HepG2 (cell line): ENCODE data around the gene PSMC3IP. TPM values are rescaled to one million over a fixed set of nuclear protein-coding genes. Genes with fewer than 3 reads are reported as not detected.

Source experiments
- HINFP ChIP-seq: sonication (generic); formaldehyde crosslinking; IDR thresholded peaks from 2 replicates; pipeline ENCODE4 v1.4.0; 2020; ENCODE audit warnings: low read depth, mild to moderate bottlenecking, missing genetic modification reagents
- HNF1B ChIP-seq: sonication (generic); formaldehyde crosslinking; IDR thresholded peaks from 2 replicates; pipeline ENCODE4 v1.5.1; 2020; ENCODE audit warnings: mild to moderate bottlenecking, moderate library complexity, missing genetic modification reagents
- HOXD1 ChIP-seq: sonication (generic); formaldehyde crosslinking; IDR thresholded peaks from 2 replicates; pipeline ENCODE4 v1.5.0; 2020; ENCODE audit warnings: missing genetic modification reagents
- NFYB ChIP-seq: sonication (generic); formaldehyde crosslinking; IDR thresholded peaks from 2 replicates; pipeline ENCODE4 v1.4.0; 2020; ENCODE audit warnings: missing genetic modification reagents
- POLR2G ChIP-seq: fragments of 200-400 bp; formaldehyde crosslinking; IDR thresholded peaks from 2 replicates; pipeline ENCODE4 v1.6.1; 2018; ENCODE audit warnings: mild to moderate bottlenecking, low read depth, low read length, moderate library complexity
- ZBED4 ChIP-seq: sonication (generic); formaldehyde crosslinking; IDR thresholded peaks from 2 replicates; pipeline ENCODE4 v1.4.0; 2020; ENCODE audit warnings: missing genetic modification reagents, borderline replicate concordance
- ZBTB7A ChIP-seq: sonication (generic); formaldehyde crosslinking; IDR thresholded peaks from 2 replicates; pipeline ENCODE4 v1.8.0; 2022; ENCODE audit warnings: mild to moderate bottlenecking, missing genetic modification reagents
- ZFP41 ChIP-seq: sonication (generic); formaldehyde crosslinking; IDR thresholded peaks from 2 replicates; pipeline ENCODE4 v1.4.0; 2020; ENCODE audit warnings: mild to moderate bottlenecking, missing genetic modification reagents, borderline replicate concordance
- ZKSCAN1 ChIP-seq: fragments of 150-350 bp; IDR thresholded peaks from 2 replicates; pipeline ENCODE4 v1.6.1; 2014; ENCODE audit warnings: low read length
- ZNF558 ChIP-seq: sonication (generic); formaldehyde crosslinking; IDR thresholded peaks from 2 replicates; pipeline ENCODE4 v1.9.0; 2022; ENCODE audit warnings: mild to moderate bottlenecking, missing genetic modification reagents, borderline replicate concordance
- ZNF749 ChIP-seq: sonication (generic); formaldehyde crosslinking; IDR thresholded peaks from 2 replicates; pipeline ENCODE4 v1.8.0; 2022; ENCODE audit warnings: mild to moderate bottlenecking, missing genetic modification reagents, moderate library complexity, borderline replicate concordance
- ZNF816 ChIP-seq: sonication (generic); formaldehyde crosslinking; IDR thresholded peaks from 2 replicates; pipeline ENCODE4 v1.8.0; 2022; ENCODE audit warnings: missing genetic modification reagents, mild to moderate bottlenecking, borderline replicate concordance
- ZUFSP ChIP-seq: sonication (generic); formaldehyde crosslinking; IDR thresholded peaks from 2 replicates; pipeline ENCODE4 v1.9.0; 2021; ENCODE audit warnings: missing genetic modification reagents, mild to moderate bottlenecking, borderline replicate concordance
- polyA plus RNA-seq, 8 experiments: library from polyadenylated mRNA; depleted of rRNA in 3 of 8; stranded (reverse) in 7 of 8; unstranded in 1 of 8; fragments of >200 nt; fragmentation: Illumina TruSeq in 4 of 8; extraction: Trizol in 4 of 8; gene quantifications; 2 replicates each; pipeline versions ENCODE4 v1.2.1 to v1.2.3, GENCODE V29; 2011 to 2016; ENCODE audit warnings: low read depth in 4 of 8, missing spikeins in 1 of 8, mixed read lengths in 1 of 8; ENCODE audit not compliant: insufficient read depth in 1 of 8
- total RNA-seq, 5 experiments: library from RNA; depleted of rRNA; stranded (reverse); fragments of >200 nt; fragmentation: Illumina TruSeq; extraction: Trizol; gene quantifications; 2 replicates each; pipeline ENCODE4 v1.2.3, GENCODE V29; 2016; ENCODE audit warnings: low read depth in 1 of 5
- TF ChIP-seq, protein P1 (sequence below): sonication (generic); formaldehyde crosslinking; IDR thresholded peaks from 2 replicates; pipeline ENCODE4 v1.8.0; 2022; ENCODE audit warnings: mild to moderate bottlenecking, missing genetic modification reagents; ENCODE audit not compliant: insufficient replicate concordance
- TF ChIP-seq, protein P2 (sequence below): sonication (generic); formaldehyde crosslinking; IDR thresholded peaks from 2 replicates; pipeline ENCODE4 v1.4.0; 2020; ENCODE audit warnings: missing genetic modification reagents
- TF ChIP-seq, protein P3 (sequence below): IDR thresholded peaks from 2 replicates; pipeline ENCODE4 v1.6.1; 2016; ENCODE audit warnings: mild to moderate bottlenecking, missing biosample characterization, missing genetic modification reagents

The PSMC3IP gene
- total and polyA plus RNA-seq, 2 of the 13 experiments (the other 11 are each of a cell fraction or from before 2014, with no cell fraction given), result 6.5 to 22.4 TPM

DNA sequence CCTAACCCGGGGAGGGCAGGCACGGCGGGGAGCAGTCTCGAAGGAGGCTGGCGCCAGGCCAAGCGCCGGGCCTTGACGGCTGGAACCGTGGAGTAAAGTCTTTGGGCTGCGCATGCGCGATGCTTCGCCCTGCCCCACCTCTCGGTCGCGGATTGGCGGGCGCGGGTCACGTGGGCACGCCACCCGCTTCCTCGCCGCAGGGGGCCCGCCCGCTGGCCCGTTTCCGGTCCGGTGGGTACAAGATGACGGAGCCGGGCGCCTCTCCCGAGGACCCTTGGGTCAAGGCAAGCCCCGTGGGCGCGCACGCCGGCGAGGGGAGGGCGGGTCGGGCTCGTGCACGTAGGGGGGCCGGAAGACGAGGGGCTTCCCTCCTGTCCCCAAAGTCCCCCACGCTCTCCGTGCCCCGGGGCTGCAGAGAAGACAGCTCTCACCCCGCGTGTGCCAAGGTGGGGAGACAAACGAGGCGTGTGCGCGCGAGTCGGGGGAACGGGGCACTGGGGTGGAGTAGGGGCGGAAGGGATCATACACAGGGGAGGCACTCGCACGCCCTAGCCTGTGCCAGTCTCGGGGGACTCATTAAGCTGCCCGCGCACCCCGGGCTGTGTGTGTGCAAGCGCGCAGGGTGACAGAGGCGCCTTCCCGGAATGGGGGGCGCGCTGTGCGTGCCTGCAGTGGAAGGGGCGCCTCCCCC is 10.5 kb downstream of the PSMC3IP start, which contains the start of gene MLX (continued):
- TF ChIP-seq, protein P1, sequence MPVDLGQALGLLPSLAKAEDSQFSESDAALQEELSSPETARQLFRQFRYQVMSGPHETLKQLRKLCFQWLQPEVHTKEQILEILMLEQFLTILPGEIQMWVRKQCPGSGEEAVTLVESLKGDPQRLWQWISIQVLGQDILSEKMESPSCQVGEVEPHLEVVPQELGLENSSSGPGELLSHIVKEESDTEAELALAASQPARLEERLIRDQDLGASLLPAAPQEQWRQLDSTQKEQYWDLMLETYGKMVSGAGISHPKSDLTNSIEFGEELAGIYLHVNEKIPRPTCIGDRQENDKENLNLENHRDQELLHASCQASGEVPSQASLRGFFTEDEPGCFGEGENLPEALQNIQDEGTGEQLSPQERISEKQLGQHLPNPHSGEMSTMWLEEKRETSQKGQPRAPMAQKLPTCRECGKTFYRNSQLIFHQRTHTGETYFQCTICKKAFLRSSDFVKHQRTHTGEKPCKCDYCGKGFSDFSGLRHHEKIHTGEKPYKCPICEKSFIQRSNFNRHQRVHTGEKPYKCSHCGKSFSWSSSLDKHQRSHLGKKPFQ, result peak; percentile 76
- TF ChIP-seq HNF1B (CRISPR knock-in tag) (peak; percentile 97), ZNF558 (CRISPR knock-in tag) (peak; percentile 68), ZNF749 (peak; percentile 66), POLR2G (peak; percentile 88), ZBED4 (peak; percentile 100), ZBTB7A (CRISPR knock-in tag) (peak; percentile 89), ZUFSP (CRISPR knock-in tag) (no peak), HOXD1 (CRISPR knock-in tag) (peak; percentile 32; the same call in 1 of the 2 replicates), HINFP (peak; percentile 90), NFYB (peak; percentile 93), ZKSCAN1 (no peak), ZFP41 (CRISPR knock-in tag) (no peak), ZNF816 (CRISPR knock-in tag) (no peak)
- TF ChIP-seq, protein P2, sequence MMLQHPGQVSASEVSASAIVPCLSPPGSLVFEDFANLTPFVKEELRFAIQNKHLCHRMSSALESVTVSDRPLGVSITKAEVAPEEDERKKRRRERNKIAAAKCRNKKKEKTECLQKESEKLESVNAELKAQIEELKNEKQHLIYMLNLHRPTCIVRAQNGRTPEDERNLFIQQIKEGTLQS (CRISPR knock-in tag), result peak; percentile 25
- TF ChIP-seq, protein P3, sequence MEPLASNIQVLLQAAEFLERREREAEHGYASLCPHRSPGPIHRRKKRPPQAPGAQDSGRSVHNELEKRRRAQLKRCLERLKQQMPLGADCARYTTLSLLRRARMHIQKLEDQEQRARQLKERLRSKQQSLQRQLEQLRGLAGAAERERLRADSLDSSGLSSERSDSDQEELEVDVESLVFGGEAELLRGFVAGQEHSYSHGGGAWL (CRISPR knock-in tag), result peak; percentile 69
